Neural progenitor cell (in vitro differentiated cells): ENCODE results near the gene GRID1. TPM values are rescaled to one million over a fixed set of nuclear protein-coding genes. Genes with fewer than 3 reads are reported as not detected.
A peak's percentile ranks its signal among the peaks of the same experiment; 100 is the strongest.

Experiments
- DNase-seq: peaks from one replicate; pipeline ENCODE4 v3.0.0-alpha.2; 2016; ENCODE audit warnings: low spot score
- H2AFZ ChIP-seq: fragments of 200-600 bp; sonication (generic); replicated peaks from 2 replicates; pipeline ENCODE4 v1.6.1; 2016; ENCODE audit warnings: antibody characterized with exemption
- H3F3A ChIP-seq: fragments of 200-600 bp; sonication (generic); 2 replicates; pipeline ENCODE4 v1.6.1; 2016; ENCODE audit warnings: antibody characterized with exemption, low read depth
- H3K27ac ChIP-seq: fragments of 200-600 bp; sonication (generic); 2 replicates; pipeline ENCODE4 v1.5.1; 2016; ENCODE audit warnings: mild to moderate bottlenecking
- H3K27me3 ChIP-seq: fragments of 200-600 bp; sonication (generic); 2 replicates; pipeline ENCODE4 v1.6.1; 2016; ENCODE audit warnings: mild to moderate bottlenecking, moderate library complexity
- H3K36me3 ChIP-seq: fragments of 200-600 bp; sonication (generic); 2 replicates; pipeline ENCODE4 v1.5.1; 2016
- H3K4me1 ChIP-seq: fragments of 200-600 bp; sonication (generic); 2 replicates; pipeline ENCODE4 v1.6.1; 2016; ENCODE audit warnings: mixed run types
- H3K4me2 ChIP-seq: fragments of 200-600 bp; sonication (generic); 2 replicates; pipeline ENCODE4 v1.6.1; 2016
- H3K4me3 ChIP-seq: fragments of 200-600 bp; sonication (generic); 2 replicates; pipeline ENCODE4 v1.5.1; 2016
- H3K79me2 ChIP-seq: fragments of 200-600 bp; sonication (generic); 2 replicates; pipeline ENCODE4 v1.6.1; 2016; ENCODE audit warnings: low read depth
- H3K9ac ChIP-seq: fragments of 200-600 bp; sonication (generic); 2 replicates; pipeline ENCODE4 v1.6.1; 2016
- H3K9me3 ChIP-seq: fragments of 200-600 bp; sonication (generic); 2 replicates; pipeline ENCODE4 v1.5.1; 2016; ENCODE audit warnings: low read depth
- H4K20me1 ChIP-seq: fragments of 200-600 bp; sonication (generic); 2 replicates; pipeline ENCODE4 v1.6.1; 2016; ENCODE audit warnings: low read depth
- H3K27ac Mint-ChIP-seq: 3 replicates; pipeline ENCODE4 v1.8.0; 2021; ENCODE audit warnings: mixed read lengths
- H3K27me3 Mint-ChIP-seq: 2 replicates; pipeline ENCODE4 v1.8.0; 2022; ENCODE audit warnings: low read depth, mild to moderate bottlenecking, inconsistent platforms, moderate library complexity, mixed read lengths; ENCODE audit not compliant: insufficient read depth
- H3K36me3 Mint-ChIP-seq: 3 replicates; pipeline ENCODE4 v1.8.0; 2021; ENCODE audit warnings: mixed read lengths
- H3K4me1 Mint-ChIP-seq: 3 replicates; pipeline ENCODE4 v1.8.0; 2021; ENCODE audit warnings: mixed read lengths
- H3K4me3 Mint-ChIP-seq: 3 replicates; pipeline ENCODE4 v1.8.0; 2021; ENCODE audit warnings: mild to moderate bottlenecking, moderate library complexity, mixed read lengths
- H3K9me3 Mint-ChIP-seq: 3 replicates; pipeline ENCODE4 v1.8.0; 2020; ENCODE audit warnings: mixed read lengths
- CTCF ChIP-seq: fragments of 200-600 bp; sonication (generic); IDR thresholded peaks from 2 replicates; pipeline ENCODE4 v1.5.1; 2017; ENCODE audit warnings: antibody characterized with exemption, mild to moderate bottlenecking
- EZH2 ChIP-seq: fragments of 200-600 bp; sonication (generic); IDR thresholded peaks from 2 replicates; pipeline ENCODE4 v1.6.1; 2017; ENCODE audit warnings: antibody characterized with exemption, mild to moderate bottlenecking, moderate library complexity
- EZH2phosphoT487 ChIP-seq: fragments of 200-600 bp; sonication (generic); IDR thresholded peaks from 2 replicates; pipeline ENCODE4 v1.6.1; 2017; ENCODE audit warnings: antibody characterized with exemption
- total RNA-seq: library from RNA; depleted of rRNA; stranded (reverse); fragments of >200 nt; gene quantifications from 2 replicates; pipeline ENCODE4 v1.2.3, GENCODE V29; 2015; ENCODE audit warnings: low replicate concordance

The GRID1 gene
- total RNA-seq, 1 donor from 2014 or later = not detected

- no peak for DNase-seq
- no peak overlapping the region for H3K27ac Mint-ChIP-seq
- Histone ChIP-seq H3K4me1 (peaks cover 14% of the 10 kb centered on the region), H3K36me3 (no peaks in the 10 kb centered on the region), H3K9ac (no peak overlapping the region), H3K9me3 (no peaks in the 10 kb centered on the region), H3F3A (no peaks in the 10 kb centered on the region), H3K27me3 (peaks cover 4% of the 10 kb centered on the region), H3K4me3 (no peak overlapping the region), H4K20me1 (no peaks in the 10 kb centered on the region), H2AFZ (no peak overlapping the region), H3K4me2 (peak overlapping the region; percentile 24), H3K79me2 (no peaks in the 10 kb centered on the region), H3K27ac (no peak overlapping the region)
- H3K4me1 Mint-ChIP-seq = peaks cover 7% of the 10 kb centered on the region
- H3K36me3 Mint-ChIP-seq = no peaks in the 10 kb centered on the region
- H3K27me3 Mint-ChIP-seq = peaks cover 6% of the 10 kb centered on the region
- no peaks in the 10 kb centered on the region for H3K9me3 Mint-ChIP-seq
- TF ChIP-seq CTCF (no peak), EZH2 (no peak), EZH2phosphoT487 (no peak)
- H3K4me3 Mint-ChIP-seq = no peak overlapping the region
Observed at GRCh38 chr10:86259901-86260562, 106.6 kb downstream of the GRID1 start.

- peaks cover 5% of the 10 kb centered on the region for H3K27me3 Mint-ChIP-seq
- H3K27me3 ChIP-seq = peaks cover 4% of the 10 kb centered on the region
- no peaks in the 10 kb centered on the region for H4K20me1 ChIP-seq
- H3K4me1 ChIP-seq = peaks cover 14% of the 10 kb centered on the region
- peaks cover 9% of the 10 kb centered on the region for H3K4me1 Mint-ChIP-seq
- H3K36me3 ChIP-seq = no peaks in the 10 kb centered on the region
- H3K4me3 ChIP-seq = no peak overlapping the region
- H3K36me3 Mint-ChIP-seq = no peaks in the 10 kb centered on the region
- no peak for DNase-seq
- no peak overlapping the region for H3K4me2 ChIP-seq
- no peaks in the 10 kb centered on the region for H3F3A ChIP-seq
- TF ChIP-seq EZH2phosphoT487 (no peak), CTCF (no peak)
- no peak overlapping the region for H2AFZ ChIP-seq
- no peak overlapping the region for H3K27ac ChIP-seq
- H3K27ac Mint-ChIP-seq = no peak overlapping the region
- no peaks in the 10 kb centered on the region for H3K9me3 Mint-ChIP-seq
- H3K4me3 Mint-ChIP-seq = no peak overlapping the region
- H3K79me2 ChIP-seq = no peaks in the 10 kb centered on the region
- H3K9ac ChIP-seq = no peak overlapping the region
- H3K9me3 ChIP-seq = no peaks in the 10 kb centered on the region
Observed at GRCh38 chr10:86258941-86259340, 107.7 kb downstream of the GRID1 start.

GRCh38 chr10:86258499-86258898 is 108.1 kb downstream of the GRID1 start:
- Histone ChIP-seq H2AFZ (no peak overlapping the region), H4K20me1 (no peaks in the 10 kb centered on the region), H3K27ac (no peak overlapping the region), H3K4me3 (no peak overlapping the region), H3K9me3 (no peaks in the 10 kb centered on the region), H3K4me2 (no peak overlapping the region), H3K9ac (no peak overlapping the region), H3K79me2 (no peaks in the 10 kb centered on the region), H3K36me3 (no peaks in the 10 kb centered on the region), H3K4me1 (peaks cover 14% of the 10 kb centered on the region), H3F3A (no peaks in the 10 kb centered on the region), H3K27me3 (peaks cover 4% of the 10 kb centered on the region)
- TF ChIP-seq EZH2 = no peak
- no peak for TF ChIP-seq EZH2phosphoT487
- TF ChIP-seq CTCF = no peak
- H3K4me1 Mint-ChIP-seq = peaks cover 14% of the 10 kb centered on the region
- H3K27ac Mint-ChIP-seq = no peak overlapping the region
- H3K9me3 Mint-ChIP-seq = no peaks in the 10 kb centered on the region
- no peak for DNase-seq
- no peak overlapping the region for H3K4me3 Mint-ChIP-seq
- no peaks in the 10 kb centered on the region for H3K36me3 Mint-ChIP-seq
- H3K27me3 Mint-ChIP-seq = peaks cover 4% of the 10 kb centered on the region
